ENCODE results near the gene PRIMA1.

PRIMA1 gene

GRCh38 chr14:93737634-93738033 lies 50.7 kb downstream of the PRIMA1 start:
- no peak for DNase-seq
- in situ Hi-C loops (cut with MboI; ENCODE audit: low pct_unique_long_range_greater_than_20kb, low sequenced_read_pairs) = no loop called here

DNA sequence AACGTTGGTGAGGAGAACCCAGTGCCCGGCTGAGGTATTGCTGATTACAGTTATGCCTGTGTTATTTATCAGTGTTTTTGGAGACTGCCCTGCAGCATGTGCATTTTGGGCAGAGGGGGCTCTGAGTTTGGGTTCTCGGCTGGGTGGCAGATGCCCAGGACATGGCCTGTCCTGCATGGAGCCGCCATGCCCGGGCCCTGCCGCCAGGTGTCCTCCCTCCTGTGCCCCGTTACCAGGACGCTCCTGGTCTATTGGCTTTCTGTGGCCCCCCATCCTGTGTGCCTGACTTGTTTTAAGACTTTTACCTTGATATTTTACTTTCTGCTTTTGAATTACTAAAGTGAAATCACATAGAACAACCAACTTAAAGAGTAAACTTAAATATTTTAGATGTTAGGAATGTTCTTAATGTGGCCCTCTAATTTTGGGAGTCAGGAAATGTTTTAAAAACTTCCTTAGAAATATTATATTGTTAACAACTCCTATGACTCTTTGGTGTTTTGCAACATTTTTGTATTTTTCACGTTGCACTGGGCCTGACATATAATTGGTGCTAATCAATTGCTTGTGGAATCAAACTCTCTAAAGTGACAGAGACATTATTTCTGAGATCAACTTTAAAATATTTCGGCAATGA lies 51.8 kb downstream of the PRIMA1 start:
- DNase-seq = peak; percentile 7
- in situ Hi-C loops (cut with MboI; ENCODE audit: low pct_unique_long_range_greater_than_20kb, low sequenced_read_pairs) = no loop called here

- in situ Hi-C loops (cut with MboI; ENCODE audit: low pct_unique_long_range_greater_than_20kb, low sequenced_read_pairs) = no loop called here
Observed at GRCh38 chr14:93735206-93735605, 53.1 kb downstream of the PRIMA1 start.

GRCh38 chr14:93734086-93734822 lies 54.0 kb downstream of the PRIMA1 start:
- DNase-seq = no peak
- in situ Hi-C loops (cut with MboI; ENCODE audit: low pct_unique_long_range_greater_than_20kb, low sequenced_read_pairs) = no loop called here

More at GRCh38 chr14:93735206-93735605, 53.1 kb downstream of the PRIMA1 start:
- no peak for DNase-seq

DNA sequence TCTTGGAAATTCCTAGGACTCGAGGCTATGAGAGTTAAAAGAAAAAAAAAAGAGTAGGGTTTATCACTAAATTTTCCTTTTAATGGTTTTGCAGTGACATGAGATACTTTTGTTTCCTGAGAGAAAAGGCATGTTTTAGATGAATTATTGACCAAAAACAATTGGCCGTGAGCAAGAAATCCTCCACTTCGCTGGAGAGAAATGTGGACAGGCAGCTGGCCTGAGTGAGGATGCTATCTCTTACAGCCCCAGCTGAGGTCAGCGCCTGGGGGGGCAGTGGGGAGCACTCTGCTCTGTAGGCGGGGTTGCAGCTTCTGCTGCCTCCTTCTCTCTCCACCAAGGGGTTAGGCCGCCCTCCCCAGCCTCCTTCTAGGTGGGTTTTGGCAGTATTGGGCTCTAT lies 54.7 kb downstream of the PRIMA1 start:
- in situ Hi-C loops (cut with MboI; ENCODE audit: low pct_unique_long_range_greater_than_20kb, low sequenced_read_pairs) = no loop called here
- DNase-seq = no peak

DNA sequence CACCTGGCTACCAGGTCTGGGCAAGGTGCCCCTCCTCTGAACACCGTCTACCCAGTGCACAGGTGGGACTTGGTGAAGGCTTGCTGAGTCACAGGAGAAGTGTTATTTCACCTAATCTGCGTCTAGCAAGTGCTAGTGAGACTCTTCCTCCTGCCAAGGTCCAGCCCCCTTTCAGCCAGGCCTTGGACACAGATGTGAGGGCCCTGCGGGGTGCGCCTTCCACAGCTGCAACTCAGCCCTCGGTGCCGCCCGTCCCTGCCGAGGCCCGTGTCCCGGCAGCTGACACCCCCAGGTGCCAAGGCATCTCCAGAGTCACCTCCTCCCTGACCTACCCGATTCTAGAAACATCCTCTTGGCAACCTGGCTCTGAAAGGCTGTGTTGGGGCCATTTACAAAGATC lies 55.1 kb downstream of the PRIMA1 start:
- DNase-seq = no peak

DNA sequence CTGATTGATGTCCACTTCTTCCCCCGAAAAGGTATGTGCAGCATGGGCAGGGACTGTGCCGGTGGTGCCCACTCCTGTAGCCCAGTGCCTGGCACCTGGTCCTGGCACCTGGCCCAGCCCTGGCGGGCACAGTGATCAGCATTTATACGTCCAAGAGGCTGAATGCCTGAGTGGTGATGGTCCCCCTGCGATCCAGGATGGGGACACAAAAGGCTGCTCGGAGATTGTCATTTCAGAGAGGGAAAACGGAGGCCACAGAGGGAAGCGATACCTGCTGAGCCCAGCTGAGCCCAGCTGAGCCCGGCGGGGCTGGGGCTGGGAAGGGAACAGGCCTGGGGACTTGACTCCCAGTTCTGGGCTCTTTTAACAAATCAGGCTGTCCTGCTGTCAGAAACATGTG lies 55.8 kb downstream of the PRIMA1 start:
- no peak for DNase-seq
- in situ Hi-C loops (cut with MboI; ENCODE audit: low pct_unique_long_range_greater_than_20kb, low sequenced_read_pairs) = no loop called here

More for the DNA sequence above, 55.1 kb downstream of the PRIMA1 start:
- in situ Hi-C loops (cut with MboI; ENCODE audit: low pct_unique_long_range_greater_than_20kb, low sequenced_read_pairs) = no loop called here

- no peak for DNase-seq
- in situ Hi-C loops (cut with MboI; ENCODE audit: low pct_unique_long_range_greater_than_20kb, low sequenced_read_pairs) = no loop called here
Observed at GRCh38 chr14:93731753-93732152, 56.5 kb downstream of the PRIMA1 start.

GRCh38 chr14:93729993-93730392 lies 58.3 kb downstream of the PRIMA1 start:
- in situ Hi-C loops (cut with MboI; ENCODE audit: low pct_unique_long_range_greater_than_20kb, low sequenced_read_pairs) = no loop called here
- DNase-seq = no peak

GRCh38 chr14:93728651-93729016 lies 59.7 kb downstream of the PRIMA1 start:
- no peak for DNase-seq
- in situ Hi-C loops (cut with MboI; ENCODE audit: low pct_unique_long_range_greater_than_20kb, low sequenced_read_pairs) = no loop called here

DNA sequence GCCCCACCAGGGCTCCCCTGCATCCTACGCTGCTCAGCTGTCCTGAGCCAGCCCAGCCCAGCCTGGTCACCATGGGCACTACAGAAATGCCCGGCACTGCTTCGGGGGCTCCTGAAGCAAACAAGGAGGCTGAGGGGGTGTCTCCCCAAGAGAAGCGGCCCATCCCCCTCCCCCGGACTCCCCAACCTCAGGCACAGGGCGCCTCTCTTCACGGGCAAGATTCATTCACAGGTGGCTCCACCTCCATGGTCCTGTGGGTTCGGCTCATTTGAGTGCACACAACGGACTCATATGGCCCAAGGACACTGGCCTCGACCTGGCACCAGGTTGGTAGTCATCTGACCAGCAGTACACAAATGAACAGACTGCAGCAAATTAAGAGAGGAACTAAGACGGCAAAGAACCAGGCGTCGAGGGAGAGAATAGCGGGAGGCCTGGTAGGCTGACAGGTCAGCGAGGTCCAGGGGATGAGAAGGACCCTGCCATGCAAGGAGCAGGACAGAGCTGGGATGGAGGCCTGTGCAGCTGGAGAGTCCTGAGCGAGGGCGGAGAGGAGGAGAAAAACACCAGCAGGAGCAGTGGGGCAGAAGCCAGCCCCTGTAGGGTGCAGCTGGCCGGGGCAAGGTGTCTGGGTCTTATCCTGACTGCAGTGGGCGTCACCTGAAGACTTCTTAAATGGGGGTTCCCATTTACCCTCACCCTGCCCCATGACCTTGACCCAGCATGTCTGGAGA lies 60.2 kb downstream of the PRIMA1 start:
- no peak for DNase-seq
- in situ Hi-C loops (cut with MboI; ENCODE audit: low pct_unique_long_range_greater_than_20kb, low sequenced_read_pairs) = no loop called here

GRCh38 chr14:93727039-93727740 lies 61.1 kb downstream of the PRIMA1 start:
- no peak for DNase-seq
- in situ Hi-C loops (cut with MboI; ENCODE audit: low pct_unique_long_range_greater_than_20kb, low sequenced_read_pairs) = no loop called here

DNA sequence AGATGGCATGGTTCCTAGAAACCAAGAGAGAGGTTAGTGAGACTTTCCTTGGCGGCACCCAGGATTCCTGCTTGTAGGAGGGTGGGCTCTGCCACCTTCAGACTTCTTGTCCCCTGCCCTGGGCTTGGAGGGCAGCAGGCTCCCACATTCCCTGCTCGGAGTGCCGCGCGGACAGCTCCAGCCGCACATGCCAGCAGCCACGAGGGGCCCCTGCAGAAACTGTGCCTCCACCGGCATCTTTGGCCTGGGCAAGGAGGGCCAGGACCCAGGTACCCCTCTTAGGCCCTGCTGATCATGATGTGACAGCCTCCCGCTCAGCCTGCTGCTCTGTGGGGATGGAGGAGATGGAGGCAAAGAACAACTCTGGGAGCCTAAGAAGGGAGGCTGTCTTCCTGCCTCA lies 62.3 kb downstream of the PRIMA1 start:
- in situ Hi-C loops (cut with MboI; ENCODE audit: low pct_unique_long_range_greater_than_20kb, low sequenced_read_pairs) = no loop called here

GRCh38 chr14:93725002-93725582 lies 63.2 kb downstream of the PRIMA1 start:
- DNase-seq = no peak
- in situ Hi-C loops (cut with MboI; ENCODE audit: low pct_unique_long_range_greater_than_20kb, low sequenced_read_pairs) = no loop called here

More for the DNA sequence above, 62.3 kb downstream of the PRIMA1 start:
- DNase-seq = no peak

DNA sequence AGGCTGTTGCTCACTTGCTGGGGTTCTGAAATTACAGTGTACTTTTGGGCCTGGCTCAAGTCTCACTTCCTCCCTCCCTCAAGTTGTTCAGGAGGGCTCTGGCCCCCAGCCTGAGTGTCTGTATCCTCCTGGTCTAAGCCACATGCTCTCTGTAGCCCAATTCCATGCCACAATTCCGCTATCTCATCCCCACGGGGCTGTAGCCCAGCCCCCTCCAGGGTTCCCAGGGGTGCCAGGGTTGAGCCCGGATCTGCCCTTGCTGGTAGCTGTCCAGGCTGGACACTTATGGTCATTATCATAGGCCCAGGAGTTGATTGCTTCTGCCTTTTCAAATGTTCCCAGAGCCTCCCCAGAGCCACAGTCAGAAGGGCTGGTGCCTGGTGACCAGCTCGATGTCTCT lies 65.3 kb downstream of the PRIMA1 start:
- in situ Hi-C loops (cut with MboI; ENCODE audit: low pct_unique_long_range_greater_than_20kb, low sequenced_read_pairs) = no loop called here
- DNase-seq = no peak

DNA sequence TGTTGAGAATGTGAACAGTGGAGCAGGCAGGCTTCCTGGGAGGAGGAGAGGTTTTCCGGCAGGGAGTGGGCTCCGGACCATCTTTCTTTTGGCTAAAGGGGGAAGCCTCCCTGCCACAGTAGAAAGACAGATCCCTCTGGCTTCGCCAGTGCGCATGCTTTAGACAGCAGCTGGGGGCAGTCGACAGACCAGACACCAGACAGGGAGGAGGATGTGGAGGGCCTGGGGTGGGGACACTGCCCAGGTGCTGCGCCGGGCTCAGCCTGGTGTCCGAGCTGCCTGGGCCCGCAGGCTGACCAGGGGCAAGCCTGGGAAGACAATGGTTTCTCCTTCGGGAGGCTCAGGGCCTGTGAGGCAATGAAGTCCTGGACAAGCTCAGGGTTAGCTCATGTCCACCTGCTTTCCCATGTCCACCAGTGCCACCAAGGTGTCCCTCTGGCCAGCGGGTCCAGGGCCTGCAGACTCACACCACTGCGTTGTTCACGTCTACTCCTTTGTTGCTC lies 67.3 kb downstream of the PRIMA1 start:
- in situ Hi-C loops (cut with MboI; ENCODE audit: low pct_unique_long_range_greater_than_20kb, low sequenced_read_pairs) = no loop called here
- DNase-seq = no peak

DNA sequence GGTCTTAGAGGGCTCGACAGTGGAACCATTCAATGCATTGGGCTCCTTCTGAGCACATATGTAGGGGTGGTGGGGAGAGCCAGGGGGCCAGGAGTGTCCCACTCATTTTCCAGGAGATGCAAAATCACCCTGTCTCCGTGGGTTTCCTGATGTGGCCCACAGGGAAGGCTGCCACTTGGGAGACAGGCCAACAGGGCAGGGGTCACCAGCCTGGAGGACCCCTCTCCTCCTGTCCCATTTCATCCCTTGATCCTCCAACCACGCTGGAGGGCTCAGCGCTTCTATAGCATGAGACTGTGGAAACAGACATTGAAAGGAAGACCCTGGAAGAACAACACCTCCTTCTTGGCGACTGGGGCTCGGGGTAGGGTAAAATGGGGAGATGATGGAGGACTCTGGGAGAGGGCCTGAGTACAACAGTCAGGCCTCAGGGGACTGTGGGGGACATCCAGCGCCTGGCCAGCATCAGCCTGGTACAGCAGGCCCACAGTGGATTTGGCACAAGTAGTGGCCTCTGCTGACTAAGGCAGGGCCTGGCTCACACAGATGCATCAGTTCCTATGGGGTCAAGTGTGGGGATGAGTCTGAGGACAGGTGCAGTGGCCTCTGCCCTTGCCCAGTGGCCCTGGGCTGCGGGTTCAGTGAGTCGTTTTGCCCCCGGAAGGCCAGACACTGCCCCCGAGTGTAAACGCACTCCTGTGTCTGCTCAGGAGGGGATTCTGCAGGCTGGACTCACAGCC lies 68.0 kb downstream of the PRIMA1 start:
- DNase-seq = no peak
- in situ Hi-C loops (cut with MboI; ENCODE audit: low pct_unique_long_range_greater_than_20kb, low sequenced_read_pairs) = no loop called here

- no peak for DNase-seq
- in situ Hi-C loops (cut with MboI; ENCODE audit: low pct_unique_long_range_greater_than_20kb, low sequenced_read_pairs) = no loop called here
Observed at GRCh38 chr14:93719256-93719655, 69.0 kb downstream of the PRIMA1 start.
